HG03442 (cell line): Measurements from ENCODE around the gene KLRC3.
"Not testable (repeated sequence)": the region's sequence is repeated elsewhere in the genome, so short reads cannot be mapped to it uniquely, and the experiment has no call there.

Source experiments
- ATAC-seq: cut with Tn5 transposase; IDR thresholded peaks from one replicate; pipeline ENCODE4 v1.9.1; 2021; ENCODE audit warnings: mild to moderate bottlenecking, moderate library complexity; ENCODE audit not compliant: unreplicated experiment

Gene KLRC3

GRCh38 chr12:10371893-10372535, 48.4 kb downstream of the KLRC3 start:
- not testable (repeated sequence) for ATAC-seq

GRCh38 chr12:10369557-10370415, 50.6 kb downstream of the KLRC3 start:
- ATAC-seq: no peak

- no peak for ATAC-seq
Observed at GRCh38 chr12:10368206-10369171, 51.9 kb downstream of the KLRC3 start.

GRCh38 chr12:10367714-10368113, 52.7 kb downstream of the KLRC3 start:
- not testable (repeated sequence) for ATAC-seq

- ATAC-seq: no peak
Observed at GRCh38 chr12:10366875-10367274, 53.5 kb downstream of the KLRC3 start.

GRCh38 chr12:10365696-10366405, 54.5 kb downstream of the KLRC3 start:
- no peak for ATAC-seq

GRCh38 chr12:10364815-10365622, 55.4 kb downstream of the KLRC3 start:
- peak; percentile 32 for ATAC-seq

- peak; percentile 86 for ATAC-seq
Observed at GRCh38 chr12:10363914-10364814, 56.2 kb downstream of the KLRC3 start.

GRCh38 chr12:10363658-10363913, 56.8 kb downstream of the KLRC3 start:
- ATAC-seq: no peak

GRCh38 chr12:10362828-10363657, 57.4 kb downstream of the KLRC3 start:
- no peak for ATAC-seq

GRCh38 chr12:10362325-10362724, 58.1 kb downstream of the KLRC3 start:
- no peak for ATAC-seq
